Large intestine (tissue), 3 donors: Measurements from ENCODE around the gene PROK2. TPM values are rescaled to one million over a fixed set of nuclear protein-coding genes. Genes with fewer than 3 reads are reported as not detected.

Experiments used
- DNase-seq, 2 donors: peaks; one replicate each; pipeline versions ENCODE4 v3.0.0 to v3.0.0-alpha.2; 2013
- H3K27ac ChIP-seq: one replicate; pipeline ENCODE4 v1.5.1; 2013; ENCODE audit warnings: low read length
- H3K27me3 ChIP-seq: 2 replicates; pipeline ENCODE4 v1.6.1; 2013; ENCODE audit warnings: low read length; ENCODE audit not compliant: control insufficient read depth, insufficient read depth
- H3K36me3 ChIP-seq: 2 replicates; pipeline ENCODE4 v1.6.1; 2013; ENCODE audit warnings: low read length; ENCODE audit not compliant: control insufficient read depth, insufficient read depth
- H3K4me1 ChIP-seq: one replicate; pipeline ENCODE4 v1.6.1; 2013; ENCODE audit warnings: low read length; ENCODE audit not compliant: control insufficient read depth, insufficient read depth
- H3K4me3 ChIP-seq: one replicate; pipeline ENCODE4 v1.5.1; 2013; ENCODE audit warnings: low read length
- H3K9me3 ChIP-seq: one replicate; pipeline ENCODE4 v1.6.1; 2013; ENCODE audit warnings: mild to moderate bottlenecking, low read depth, low read length, moderate library complexity; ENCODE audit not compliant: control insufficient read depth
- WGBS: methylation state at CpG from one replicate; pipeline ENCODE4 v1.1.5; 2013; ENCODE audit warnings: low lambda C conversion rate; ENCODE audit not compliant: insufficient coverage; 5-methylcytosine and 5-hydroxymethylcytosine counted together
- polyA plus RNA-seq: library from polyadenylated mRNA; unstranded; fragments of 120-200 nt; gene quantifications from one replicate; pipeline ENCODE4 v1.2.1, GENCODE V29; 2013

PROK2 gene
- polyA plus RNA-seq, 1 donor: 0.67 TPM

GRCh38 chr3:71787851-71788405 is 3.0 kb upstream of the PROK2 start:
- DNase-seq: no peak
- Histone ChIP-seq H3K36me3 (no peaks in the 10 kb centered on the region), H3K27me3 (peaks cover 65% of the 10 kb centered on the region), H3K9me3 (no peaks in the 10 kb centered on the region), H3K27ac (no peak overlapping the region), H3K4me3 (no peak overlapping the region), H3K4me1 (no peaks in the 10 kb centered on the region)
- no CpG with 5 or more reads among the region's 7 CpGs for WGBS

GRCh38 chr3:71786551-71786950 is 1.6 kb upstream of the PROK2 start:
- no peaks in the 10 kb centered on the region for H3K4me1 ChIP-seq
- no peak overlapping the region for H3K4me3 ChIP-seq
- H3K27ac ChIP-seq: no peak overlapping the region
- no peak for DNase-seq
- WGBS: 25% methylated on average over 3 of the region's 6 CpGs
- no peaks in the 10 kb centered on the region for H3K36me3 ChIP-seq
- H3K9me3 ChIP-seq: no peaks in the 10 kb centered on the region
- H3K27me3 ChIP-seq: peaks cover 69% of the 10 kb centered on the region

- WGBS: 0% methylated on average over 1 of the region's 8 CpGs
- no peak for DNase-seq
- Histone ChIP-seq H3K27ac (no peak overlapping the region), H3K36me3 (no peaks in the 10 kb centered on the region), H3K4me3 (no peak overlapping the region), H3K27me3 (peaks cover 69% of the 10 kb centered on the region), H3K9me3 (no peaks in the 10 kb centered on the region), H3K4me1 (no peaks in the 10 kb centered on the region)
These were observed 1.2 kb upstream of the PROK2 start for GRCh38 chr3:71786217-71786549.

- peaks cover 70% of the 10 kb centered on the region for H3K27me3 ChIP-seq
- no peaks in the 10 kb centered on the region for H3K36me3 ChIP-seq
- no peaks in the 10 kb centered on the region for H3K9me3 ChIP-seq
- H3K4me3 ChIP-seq: no peak overlapping the region
- peak in 1 of 2 donors; percentile 9 for DNase-seq
- H3K27ac ChIP-seq: no peak overlapping the region
- 3% methylated on average over 8 of the region's 28 CpGs for WGBS
- no peaks in the 10 kb centered on the region for H3K4me1 ChIP-seq
These were observed 726 bp upstream of the PROK2 start for GRCh38 chr3:71785532-71786216.

- no peak overlapping the region for H3K4me3 ChIP-seq
- DNase-seq: peak in 1 of 2 donors; percentile 5
- no peak overlapping the region for H3K27ac ChIP-seq
- no peaks in the 10 kb centered on the region for H3K4me1 ChIP-seq
- peaks cover 74% of the 10 kb centered on the region for H3K27me3 ChIP-seq
- no peaks in the 10 kb centered on the region for H3K36me3 ChIP-seq
- 0% methylated on average over 3 of the region's 23 CpGs for WGBS
- no peaks in the 10 kb centered on the region for H3K9me3 ChIP-seq
These were observed 591 bp downstream of the PROK2 start for GRCh38 chr3:71784201-71784913.

GRCh38 chr3:71783152-71783551 is 1.8 kb downstream of the PROK2 start:
- H3K27ac ChIP-seq: no peak overlapping the region
- no peaks in the 10 kb centered on the region for H3K36me3 ChIP-seq
- no peak for DNase-seq
- no peaks in the 10 kb centered on the region for H3K4me1 ChIP-seq
- no peaks in the 10 kb centered on the region for H3K9me3 ChIP-seq
- no peak overlapping the region for H3K4me3 ChIP-seq
- H3K27me3 ChIP-seq: peaks cover 66% of the 10 kb centered on the region
- no CpG with 5 or more reads among the region's 1 CpG for WGBS

- no peaks in the 10 kb centered on the region for H3K4me1 ChIP-seq
- no CpG with 5 or more reads among the region's 4 CpGs for WGBS
- H3K9me3 ChIP-seq: no peaks in the 10 kb centered on the region
- no peak overlapping the region for H3K4me3 ChIP-seq
- H3K36me3 ChIP-seq: no peaks in the 10 kb centered on the region
- H3K27me3 ChIP-seq: peaks cover 53% of the 10 kb centered on the region
- DNase-seq: no peak
- no peak overlapping the region for H3K27ac ChIP-seq
These were observed 4.5 kb downstream of the PROK2 start for GRCh38 chr3:71780430-71780829.

- H3K9me3 ChIP-seq: no peaks in the 10 kb centered on the region
- no peak for DNase-seq
- 55% methylated on average over 2 of the region's 6 CpGs for WGBS
- H3K4me3 ChIP-seq: no peak overlapping the region
- no peaks in the 10 kb centered on the region for H3K4me1 ChIP-seq
- no peaks in the 10 kb centered on the region for H3K36me3 ChIP-seq
- H3K27me3 ChIP-seq: peaks cover 55% of the 10 kb centered on the region
- H3K27ac ChIP-seq: no peak overlapping the region
These were observed 5.1 kb downstream of the PROK2 start for GRCh38 chr3:71779674-71780377.

GRCh38 chr3:71778353-71778752 is 6.6 kb downstream of the PROK2 start:
- Histone ChIP-seq H3K9me3 (no peaks in the 10 kb centered on the region), H3K4me1 (no peaks in the 10 kb centered on the region), H3K36me3 (no peaks in the 10 kb centered on the region), H3K4me3 (no peak overlapping the region), H3K27me3 (peaks cover 52% of the 10 kb centered on the region), H3K27ac (no peak overlapping the region)
- DNase-seq: no peak
- 100% methylated on average over 2 of the region's 3 CpGs for WGBS

- no peaks in the 10 kb centered on the region for H3K36me3 ChIP-seq
- no peak overlapping the region for H3K27ac ChIP-seq
- peaks cover 47% of the 10 kb centered on the region for H3K27me3 ChIP-seq
- H3K4me3 ChIP-seq: no peak overlapping the region
- no peaks in the 10 kb centered on the region for H3K9me3 ChIP-seq
- WGBS: no CpG with 5 or more reads among the region's 6 CpGs
- H3K4me1 ChIP-seq: no peaks in the 10 kb centered on the region
- DNase-seq: no peak
These were observed 8.4 kb downstream of the PROK2 start for GRCh38 chr3:71776538-71776937.
